Measurements from ENCODE around the gene NDUFA9.

Gene NDUFA9

DNA sequence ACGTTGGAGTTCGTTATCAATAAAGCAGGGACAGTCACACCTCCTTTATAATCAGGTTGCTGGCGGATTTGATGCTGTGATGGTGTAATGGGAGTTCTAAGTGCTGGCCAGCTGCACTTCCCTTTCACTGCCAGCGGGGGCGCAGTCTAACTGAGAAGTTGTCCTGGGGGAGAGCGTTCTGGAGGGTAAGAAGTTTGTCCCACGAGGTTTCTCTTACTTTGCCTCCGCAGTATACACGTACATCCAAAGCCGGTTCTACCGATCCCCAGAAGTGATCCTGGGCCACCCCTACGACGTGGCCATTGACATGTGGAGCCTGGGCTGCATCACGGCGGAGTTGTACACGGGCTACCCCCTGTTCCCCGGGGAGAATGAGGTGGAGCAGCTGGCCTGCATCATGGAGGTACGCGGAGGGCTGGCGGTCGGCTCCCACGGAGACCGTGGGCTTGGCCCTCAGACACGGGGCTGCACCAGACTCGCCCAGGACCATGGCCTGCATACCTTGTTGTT is 44.2 kb upstream of the NDUFA9 start:
- H3K4me2 ChIP-seq (ENCODE audit: low read length) = peak overlapping the region; percentile 83
- no peaks in the 10 kb centered on the region for H4K20me1 ChIP-seq (ENCODE audit: insufficient read depth, low read length)
- peak overlapping the region; percentile 73 for H3K4me3 ChIP-seq (ENCODE audit: low read depth, low read length, poor library complexity, severe bottlenecking)
- H3K79me2 ChIP-seq (ENCODE audit: insufficient read depth, low read length) = no peaks in the 10 kb centered on the region
- peaks cover 12% of the 10 kb centered on the region for H3K4me1 ChIP-seq (ENCODE audit: insufficient read depth, low read length, severe bottlenecking)
- peak overlapping the region; percentile 73 for H3K9ac ChIP-seq (ENCODE audit: low read length)
- H2AFZ ChIP-seq (ENCODE audit: low read length) = peak overlapping the region; percentile 90
- H3K9me3 ChIP-seq (ENCODE audit: low read length) = no peaks in the 10 kb centered on the region
- no peaks in the 10 kb centered on the region for H3K36me3 ChIP-seq (ENCODE audit: insufficient read depth, low read length)
- no peaks in the 10 kb centered on the region for H3F3A ChIP-seq (ENCODE audit: insufficient read depth, low read length)
- no peak overlapping the region for H3K27ac ChIP-seq (ENCODE audit: low read depth, low read length, poor library complexity, severe bottlenecking)
- TF ChIP-seq, protein P1, sequence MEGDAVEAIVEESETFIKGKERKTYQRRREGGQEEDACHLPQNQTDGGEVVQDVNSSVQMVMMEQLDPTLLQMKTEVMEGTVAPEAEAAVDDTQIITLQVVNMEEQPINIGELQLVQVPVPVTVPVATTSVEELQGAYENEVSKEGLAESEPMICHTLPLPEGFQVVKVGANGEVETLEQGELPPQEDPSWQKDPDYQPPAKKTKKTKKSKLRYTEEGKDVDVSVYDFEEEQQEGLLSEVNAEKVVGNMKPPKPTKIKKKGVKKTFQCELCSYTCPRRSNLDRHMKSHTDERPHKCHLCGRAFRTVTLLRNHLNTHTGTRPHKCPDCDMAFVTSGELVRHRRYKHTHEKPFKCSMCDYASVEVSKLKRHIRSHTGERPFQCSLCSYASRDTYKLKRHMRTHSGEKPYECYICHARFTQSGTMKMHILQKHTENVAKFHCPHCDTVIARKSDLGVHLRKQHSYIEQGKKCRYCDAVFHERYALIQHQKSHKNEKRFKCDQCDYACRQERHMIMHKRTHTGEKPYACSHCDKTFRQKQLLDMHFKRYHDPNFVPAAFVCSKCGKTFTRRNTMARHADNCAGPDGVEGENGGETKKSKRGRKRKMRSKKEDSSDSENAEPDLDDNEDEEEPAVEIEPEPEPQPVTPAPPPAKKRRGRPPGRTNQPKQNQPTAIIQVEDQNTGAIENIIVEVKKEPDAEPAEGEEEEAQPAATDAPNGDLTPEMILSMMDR (IDR thresholded peaks at IDR 0.05; ENCODE audit: low read length) = peak; percentile 97
- TF ChIP-seq EZH2 (IDR thresholded peaks at IDR 0.05; ENCODE audit: borderline replicate concordance, low read length) = no peak
- no peaks in the 10 kb centered on the region for H3K27me3 ChIP-seq (ENCODE audit: insufficient read depth, low read length)
- H3K9me2 ChIP-seq (ENCODE audit: low read depth, low read length) = no peaks in the 10 kb centered on the region

DNA sequence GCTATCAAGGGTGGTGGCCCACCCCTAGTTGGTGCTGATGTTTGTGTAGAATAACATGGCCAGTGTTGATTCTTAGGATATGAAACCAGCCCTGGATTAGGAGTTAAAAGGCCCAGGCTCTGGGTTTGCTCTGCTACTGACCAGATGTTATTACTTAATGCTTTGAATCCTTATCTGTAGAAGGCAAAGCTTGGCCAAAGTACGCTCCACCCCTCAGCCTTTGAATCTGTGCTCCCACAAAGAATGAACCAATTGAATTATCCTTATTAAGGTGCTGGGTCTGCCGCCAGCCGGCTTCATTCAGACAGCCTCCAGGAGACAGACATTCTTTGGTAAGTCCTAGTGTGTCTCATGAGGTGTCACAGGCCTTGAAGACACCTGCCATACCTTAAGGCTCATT is 41.9 kb upstream of the NDUFA9 start:
- Histone ChIP-seq H4K20me1 (ENCODE audit: insufficient read depth, low read length) (no peaks in the 10 kb centered on the region), H3K9me2 (ENCODE audit: low read depth, low read length) (no peaks in the 10 kb centered on the region), H3K27me3 (ENCODE audit: insufficient read depth, low read length) (no peaks in the 10 kb centered on the region), H3K4me1 (ENCODE audit: insufficient read depth, low read length, severe bottlenecking) (peaks cover 12% of the 10 kb centered on the region), H3K27ac (ENCODE audit: low read depth, low read length, poor library complexity, severe bottlenecking) (no peak overlapping the region), H3K79me2 (ENCODE audit: insufficient read depth, low read length) (no peaks in the 10 kb centered on the region), H3K4me3 (ENCODE audit: low read depth, low read length, poor library complexity, severe bottlenecking) (no peak overlapping the region), H2AFZ (ENCODE audit: low read length) (no peak overlapping the region), H3K9me3 (ENCODE audit: low read length) (no peaks in the 10 kb centered on the region), H3K4me2 (ENCODE audit: low read length) (no peak overlapping the region), H3K9ac (ENCODE audit: low read length) (no peak overlapping the region), H3K36me3 (ENCODE audit: insufficient read depth, low read length) (no peaks in the 10 kb centered on the region), H3F3A (ENCODE audit: insufficient read depth, low read length) (no peaks in the 10 kb centered on the region)
- no peak for TF ChIP-seq EZH2 (IDR thresholded peaks at IDR 0.05; ENCODE audit: borderline replicate concordance, low read length)
- TF ChIP-seq, protein P1 (IDR thresholded peaks at IDR 0.05; ENCODE audit: low read length) = no peak

DNA sequence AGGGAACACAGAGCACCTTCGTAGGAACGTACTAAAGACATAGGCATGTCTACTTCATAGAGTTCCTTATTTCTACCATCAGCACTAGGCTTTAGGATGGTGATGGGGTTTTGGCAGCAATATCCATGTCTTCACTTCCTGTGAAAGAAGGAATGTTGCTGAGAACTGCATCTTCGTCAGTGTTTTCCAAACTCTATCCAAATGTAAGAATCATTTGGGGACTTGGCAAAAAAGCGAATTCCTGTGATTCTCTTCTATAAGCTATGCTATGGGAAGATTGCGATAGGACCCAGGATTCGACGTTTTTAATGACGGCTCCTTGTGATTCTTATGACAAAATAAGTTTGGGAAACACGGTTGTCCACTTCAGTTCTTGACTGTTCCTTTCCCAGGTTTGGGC is 39.8 kb upstream of the NDUFA9 start:
- no peak overlapping the region for H3K4me3 ChIP-seq (ENCODE audit: low read depth, low read length, poor library complexity, severe bottlenecking)
- H3K27ac ChIP-seq (ENCODE audit: low read depth, low read length, poor library complexity, severe bottlenecking) = no peak overlapping the region
- TF ChIP-seq EZH2 (IDR thresholded peaks at IDR 0.05; ENCODE audit: borderline replicate concordance, low read length) = no peak
- TF ChIP-seq, protein P1 (IDR thresholded peaks at IDR 0.05; ENCODE audit: low read length) = no peak
- no peaks in the 10 kb centered on the region for H3K9me2 ChIP-seq (ENCODE audit: low read depth, low read length)
- H3K9me3 ChIP-seq (ENCODE audit: low read length) = no peaks in the 10 kb centered on the region
- no peaks in the 10 kb centered on the region for H3F3A ChIP-seq (ENCODE audit: insufficient read depth, low read length)
- H3K4me2 ChIP-seq (ENCODE audit: low read length) = no peak overlapping the region
- H3K36me3 ChIP-seq (ENCODE audit: insufficient read depth, low read length) = no peaks in the 10 kb centered on the region
- no peak overlapping the region for H2AFZ ChIP-seq (ENCODE audit: low read length)
- no peaks in the 10 kb centered on the region for H3K27me3 ChIP-seq (ENCODE audit: insufficient read depth, low read length)
- H4K20me1 ChIP-seq (ENCODE audit: insufficient read depth, low read length) = no peaks in the 10 kb centered on the region
- peaks cover 12% of the 10 kb centered on the region for H3K4me1 ChIP-seq (ENCODE audit: insufficient read depth, low read length, severe bottlenecking)
- no peak overlapping the region for H3K9ac ChIP-seq (ENCODE audit: low read length)
- H3K79me2 ChIP-seq (ENCODE audit: insufficient read depth, low read length) = no peaks in the 10 kb centered on the region
